ENCODE data around the gene SVBP. TPM values are rescaled to one million over a fixed set of nuclear protein-coding genes. Genes with fewer than 3 reads are reported as not detected.
A peak's percentile ranks its signal among the peaks of the same experiment; 100 is the strongest.
"Not testable (repeated sequence)": the region's sequence is repeated elsewhere in the genome, so short reads cannot be mapped to it uniquely, and the experiment has no call there.

Gene SVBP
- total RNA-seq, 1 donor from 2014 or later: 18.7 TPM

- no peak for DNase-seq (ENCODE audit: low read depth in 2 of 2)
These were observed 24.4 kb upstream of the SVBP start for GRCh38 chr1:42841440-42842147.

- DNase-seq (ENCODE audit: low read depth in 2 of 2): no peak
These were observed 23.8 kb upstream of the SVBP start for GRCh38 chr1:42841010-42841409.

DNA sequence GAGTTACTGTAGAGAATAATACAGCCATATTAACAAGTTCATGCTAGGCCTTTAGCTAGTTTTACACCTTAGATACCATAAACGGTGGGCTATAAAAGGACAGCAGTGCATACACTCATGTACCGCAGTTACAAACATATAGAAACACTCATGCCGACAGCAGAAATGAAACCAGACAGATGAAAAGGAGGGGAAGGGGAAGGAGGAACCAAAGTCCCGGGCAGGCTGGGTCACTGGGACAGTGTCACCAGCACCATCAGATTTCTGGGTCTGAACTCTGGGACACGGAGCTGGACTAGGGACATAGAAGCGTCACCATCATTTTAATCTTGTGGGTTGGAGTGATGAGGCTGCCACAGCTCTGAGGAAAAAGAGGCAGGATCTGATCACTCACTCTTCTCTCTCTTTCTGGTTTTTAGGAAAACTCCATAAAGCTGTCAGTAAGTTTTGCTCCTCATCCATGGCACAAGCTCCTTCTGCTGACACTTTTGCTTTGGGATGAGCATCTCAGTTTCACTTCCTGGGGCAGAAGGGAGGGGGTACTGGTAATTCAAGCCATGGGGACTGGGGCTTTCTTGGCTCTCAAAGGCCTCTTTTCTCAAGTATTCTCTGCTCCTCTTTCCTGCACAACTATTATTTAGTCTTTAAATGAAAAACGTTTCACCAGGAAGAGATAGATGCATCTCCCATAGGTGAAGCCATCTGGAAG, 21.4 kb upstream of the SVBP start:
- DNase-seq (ENCODE audit: low read depth in 2 of 2): no peak

DNA sequence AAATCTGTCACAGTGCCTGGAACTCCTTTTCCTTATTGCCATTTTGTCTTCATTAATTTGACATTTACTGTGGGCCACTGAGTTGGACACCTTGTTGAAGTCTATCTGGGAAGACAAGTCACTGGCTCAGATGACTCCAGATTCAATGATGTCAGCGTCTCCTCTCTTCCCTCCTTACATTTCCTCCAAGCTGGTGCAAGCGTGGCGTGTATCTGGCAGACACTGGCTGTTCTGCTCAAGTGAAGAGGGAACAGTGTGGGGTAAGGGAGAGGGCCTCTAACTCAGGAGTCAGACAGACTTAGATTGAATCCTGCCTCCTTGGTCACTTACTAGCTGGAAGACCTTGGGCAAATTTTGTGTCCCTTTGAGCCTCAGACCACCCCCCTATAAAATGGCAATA, 20.5 kb upstream of the SVBP start:
- DNase-seq (ENCODE audit: low read depth in 2 of 2): no peak

GRCh38 chr1:42835422-42835821, 18.2 kb upstream of the SVBP start:
- DNase-seq (ENCODE audit: low read depth in 2 of 2): no peak

- DNase-seq (ENCODE audit: low read depth in 2 of 2): no peak
These were observed 17.6 kb upstream of the SVBP start for GRCh38 chr1:42834803-42835202.

DNA sequence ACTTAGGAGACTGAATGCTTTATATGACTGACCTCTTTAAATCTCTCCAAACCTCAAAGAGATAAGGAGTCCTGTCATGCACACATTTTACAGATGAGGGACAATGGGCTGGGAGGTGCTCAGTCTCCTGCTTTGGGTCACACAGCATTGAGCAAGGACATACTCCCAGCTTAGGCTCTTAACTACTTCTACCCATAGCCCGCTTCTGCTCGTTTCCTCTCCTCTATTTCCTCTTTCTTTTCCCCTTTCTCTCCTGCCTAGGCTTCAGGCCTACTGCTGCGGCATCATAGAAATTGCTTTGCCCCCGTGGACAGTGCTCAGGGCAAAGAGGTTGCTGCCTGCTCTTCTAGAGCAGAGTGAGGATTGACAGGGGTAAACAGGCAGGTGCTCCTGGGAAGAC, 16.8 kb upstream of the SVBP start:
- DNase-seq (ENCODE audit: low read depth in 2 of 2): no peak

GRCh38 chr1:42832641-42833240, 15.5 kb upstream of the SVBP start:
- no peak for DNase-seq (ENCODE audit: low read depth in 2 of 2)

DNA sequence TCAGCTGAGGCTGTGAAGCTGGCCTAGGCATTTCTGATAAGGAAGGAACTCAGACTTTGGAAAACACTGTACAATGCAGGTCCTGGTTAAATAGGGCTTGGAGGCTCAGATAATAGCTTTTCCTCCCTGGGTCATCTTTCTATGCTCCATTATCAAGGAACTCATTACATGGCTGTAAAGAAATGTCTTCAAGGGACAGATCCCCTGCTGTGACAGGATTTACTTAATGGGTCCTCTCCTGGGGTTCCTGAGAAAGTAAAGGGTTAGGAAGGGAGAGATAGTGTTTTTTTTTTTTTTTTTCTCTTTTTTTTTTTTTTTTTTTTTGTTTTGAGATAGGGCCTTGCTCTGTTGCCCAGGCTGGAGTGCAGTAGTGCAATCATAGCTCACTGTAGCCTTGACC, 14.1 kb upstream of the SVBP start:
- DNase-seq (ENCODE audit: low read depth in 2 of 2): no peak

DNA sequence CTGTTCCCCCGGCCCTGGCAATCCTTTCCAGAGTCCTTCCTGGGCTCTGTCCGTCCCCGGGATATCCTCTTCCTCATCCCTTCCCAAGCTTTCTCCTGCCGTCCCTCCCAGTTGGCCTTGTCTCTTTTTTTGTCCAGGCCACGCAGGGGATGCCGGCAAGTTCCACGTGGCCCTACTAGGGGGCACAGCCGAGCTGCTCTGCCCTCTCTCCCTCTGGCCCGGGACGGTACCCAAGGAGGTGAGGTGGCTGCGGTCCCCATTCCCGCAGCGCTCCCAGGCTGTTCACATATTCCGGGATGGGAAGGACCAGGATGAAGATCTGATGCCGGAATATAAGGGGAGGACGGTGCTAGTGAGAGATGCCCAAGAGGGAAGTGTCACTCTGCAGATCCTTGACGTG, 13.4 kb upstream of the SVBP start:
- no peak for DNase-seq (ENCODE audit: low read depth in 2 of 2)

DNA sequence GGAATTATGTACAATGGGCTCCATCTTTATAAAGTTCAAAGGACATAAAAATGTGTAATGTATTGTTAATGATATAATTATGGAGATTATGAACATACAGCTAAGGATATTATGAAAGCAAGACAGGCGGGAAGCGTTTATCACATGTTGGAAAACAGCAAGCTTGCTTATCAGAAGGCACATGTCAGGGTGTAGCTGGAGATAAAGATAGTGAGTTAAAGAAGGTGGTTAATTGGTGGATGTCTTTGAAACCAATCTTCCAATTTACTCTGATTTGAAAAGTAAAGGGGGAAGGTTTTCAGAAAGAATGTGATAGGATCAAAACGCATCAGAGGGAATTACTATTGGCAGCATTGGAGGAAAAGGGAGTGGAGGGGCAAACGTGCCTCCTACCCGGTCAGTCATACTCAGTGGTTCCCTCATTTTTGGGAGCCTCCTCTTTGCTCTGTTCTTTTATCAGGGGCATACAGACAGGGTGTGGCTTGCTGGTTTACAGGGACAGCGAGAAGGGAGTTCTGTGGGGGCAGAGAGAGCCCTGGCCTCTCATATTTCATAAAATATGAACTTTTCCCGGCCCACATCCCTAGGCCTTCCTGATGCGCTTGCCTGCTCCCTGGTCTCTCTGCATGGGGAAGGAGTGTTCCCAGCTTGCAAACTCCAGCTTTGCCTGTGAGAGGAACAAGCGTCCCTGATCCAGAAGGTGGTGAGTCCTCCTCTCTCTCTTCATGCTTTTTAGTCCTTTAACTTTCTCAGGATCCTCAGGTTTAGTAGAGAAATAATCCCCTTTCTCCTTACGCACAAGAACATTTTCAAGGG, 8.0 kb upstream of the SVBP start:
- DNase-seq (ENCODE audit: low read depth in 2 of 2): no peak

- no peak for DNase-seq (ENCODE audit: low read depth in 2 of 2)
These were observed 7.4 kb upstream of the SVBP start for GRCh38 chr1:42824481-42825035.

GRCh38 chr1:42822800-42823392, 5.7 kb upstream of the SVBP start:
- DNase-seq (ENCODE audit: low read depth in 2 of 2): peak in 1 of 2 donors; percentile 8

- no peak for DNase-seq (ENCODE audit: low read depth in 2 of 2)
These were observed 4.5 kb upstream of the SVBP start for GRCh38 chr1:42821690-42822089.

DNA sequence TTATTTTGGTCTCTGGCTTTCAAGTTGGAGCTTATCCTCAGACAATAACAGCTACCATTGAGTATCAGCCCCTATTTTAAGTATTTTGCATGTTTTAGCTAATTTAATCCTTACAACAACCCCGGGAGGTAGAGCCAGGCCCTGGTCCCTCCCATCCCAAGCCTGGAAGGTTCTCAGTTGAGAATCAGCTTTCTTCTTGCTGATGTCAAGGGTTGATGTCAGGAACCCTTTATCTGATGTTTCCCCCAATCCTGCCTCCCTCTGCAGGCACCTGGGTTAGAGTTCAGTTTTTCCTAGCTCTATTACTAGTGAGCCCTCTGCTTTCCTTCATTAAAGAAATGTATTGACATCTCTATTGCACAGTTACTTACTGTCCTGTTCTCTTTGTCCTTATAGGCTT, 3.6 kb upstream of the SVBP start:
- DNase-seq (ENCODE audit: low read depth in 2 of 2): no peak

DNA sequence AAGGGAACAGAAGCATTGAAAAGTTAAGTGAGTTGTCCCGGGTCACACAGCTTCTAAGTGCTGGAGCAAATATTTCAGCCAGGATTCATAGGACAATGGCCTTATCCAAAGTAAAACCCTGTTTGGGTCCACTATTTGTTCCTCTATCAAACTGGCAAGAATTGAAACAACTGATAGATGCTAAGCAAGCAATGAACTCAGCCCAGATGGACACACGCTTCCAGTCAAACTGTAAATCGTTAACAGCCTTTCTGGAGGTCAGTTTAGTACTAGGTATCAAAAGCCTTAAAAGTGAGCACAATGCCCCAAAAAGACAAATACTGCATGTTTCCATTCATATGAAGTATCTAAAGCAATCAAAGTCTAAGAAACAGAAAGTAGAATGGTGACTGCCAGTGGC, 779 bp upstream of the SVBP start:
- no peak for DNase-seq (ENCODE audit: low read depth in 2 of 2)

DNA sequence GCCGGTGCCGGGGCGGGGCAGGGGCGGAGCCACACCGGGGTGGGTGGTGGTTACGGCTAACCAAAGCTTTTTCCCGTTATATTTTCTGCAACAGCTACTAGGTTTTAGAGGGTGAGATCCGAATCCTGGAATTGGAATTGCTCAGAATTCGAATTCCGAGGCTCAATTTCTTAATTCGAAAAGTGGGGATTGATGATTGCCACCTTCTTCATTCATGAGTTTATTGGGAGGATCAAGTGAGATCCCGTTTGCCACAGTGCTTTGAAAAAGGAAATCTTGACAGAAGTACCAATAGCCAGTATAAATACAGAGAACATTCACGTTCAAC, 207 bp upstream of the SVBP start:
- DNase-seq (ENCODE audit: low read depth in 2 of 2): no peak

GRCh38 chr1:42815941-42816584, 1.1 kb downstream of the SVBP start:
- DNase-seq (ENCODE audit: low read depth in 2 of 2): peak; percentile 11 to 22

GRCh38 chr1:42814815-42815214, 2.4 kb downstream of the SVBP start:
- not testable (repeated sequence) for DNase-seq (ENCODE audit: low read depth in 2 of 2)

DNA sequence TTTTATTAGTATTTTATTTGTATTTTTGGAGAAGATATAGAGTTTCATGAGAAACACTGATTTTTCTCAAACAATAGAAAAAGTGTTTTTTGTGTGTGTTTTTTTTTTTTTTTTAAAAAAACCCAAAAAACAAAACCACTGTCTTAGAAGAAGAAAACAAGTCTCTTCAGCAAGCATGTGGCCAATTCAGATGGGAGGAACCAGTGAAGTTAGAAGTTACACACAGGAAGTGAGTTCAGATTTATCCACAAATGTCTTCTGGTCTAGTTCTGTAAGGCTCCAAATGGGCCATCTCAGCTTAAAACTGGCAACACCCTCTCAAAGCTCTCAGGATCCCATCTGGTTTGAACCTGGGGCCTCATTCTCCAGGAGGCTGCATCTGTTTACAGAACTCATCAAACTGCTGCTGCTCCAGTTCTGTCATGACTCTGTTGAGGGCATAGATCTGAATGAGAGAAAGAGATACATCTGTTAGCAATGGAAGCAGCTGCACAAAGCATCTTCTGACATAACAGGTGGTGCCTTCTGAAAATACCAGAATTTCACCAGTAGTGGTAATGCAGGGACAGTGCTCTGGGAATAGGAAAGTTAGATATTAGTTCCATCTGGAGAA, 10.0 kb downstream of the SVBP start:
- DNase-seq (ENCODE audit: low read depth in 2 of 2): no peak

DNA sequence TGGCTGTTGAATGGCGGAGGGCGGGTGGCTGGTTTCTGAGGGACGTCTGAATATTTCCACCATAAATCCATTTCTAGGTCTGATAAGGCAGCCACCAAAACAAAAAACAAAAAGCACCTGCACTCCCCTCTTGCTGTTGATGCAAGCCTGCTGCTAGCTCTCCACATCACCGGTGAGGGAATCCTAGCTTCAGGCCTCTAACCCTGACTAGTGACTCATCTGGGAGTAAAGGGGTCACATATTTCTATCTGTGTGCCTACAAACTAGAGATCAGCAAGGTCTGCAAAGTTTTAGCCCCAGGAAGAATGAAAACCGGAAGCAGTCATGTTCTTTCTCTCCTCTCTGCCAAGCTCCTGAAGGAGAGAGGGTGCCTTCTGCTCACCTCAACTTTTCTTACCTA, 10.6 kb downstream of the SVBP start:
- DNase-seq (ENCODE audit: low read depth in 2 of 2): no peak
